Measurements from ENCODE around the gene GREM2.

- TF ChIP-seq CTCF (IDR thresholded peaks at IDR 0.05) (no peak), POLR2A (IDR thresholded peaks at IDR 0.05) (no peak)
Observed at GRCh38 chr1:240612811-240613210, 856 bp upstream of the GREM2 start.
